Mammary epithelial cell (primary cell): ENCODE results near the gene DNMT3A.

Experiments
- CTCF ChIP-seq, 2 donors: IDR thresholded peaks in 1 of 2; conservative IDR thresholded peaks in 1 of 2; 2 replicates each; pipeline ENCODE4 v1.5.1; 2011 to 2012; ENCODE audit warnings: inconsistent platforms in 2 of 2, low read length in 2 of 2, mild to moderate bottlenecking in 2 of 2, control low read depth in 1 of 2, low read depth in 1 of 2; ENCODE audit not compliant: insufficient read depth in 1 of 2; ENCODE audit errors: extremely low read depth in 1 of 2
- EZH2 ChIP-seq: IDR thresholded peaks from 2 replicates; pipeline ENCODE4 v1.6.1; 2012; ENCODE audit warnings: low read length, inconsistent platforms, borderline replicate concordance

- TF ChIP-seq EZH2 (no peak), CTCF (conservative IDR thresholded peaks at IDR 0.05 in 1 of 2, IDR thresholded peaks at IDR 0.05 in 1 of 2; ENCODE audit: extremely low read depth in 1 of 2, insufficient read depth in 1 of 2, low read depth in 1 of 2, low read length in 2 of 2) (no peak)
Observed at GRCh38 chr2:25222477-25223121, 119.1 kb downstream of the DNMT3A start.
